Breast epithelium (tissue), 3 donors: Measurements from ENCODE around the gene SLC25A5.

ENCODE experiments used
- POLR2A ChIP-seq: fragments of 450-650 bp; IDR thresholded peaks from one replicate; pipeline ENCODE4 v1.6.1; 2016; ENCODE audit warnings: antibody characterized with exemption, mild to moderate bottlenecking, moderate library complexity
- TF ChIP-seq, protein P1 (sequence below), 3 donors: fragments of 450-650 bp; IDR thresholded peaks; one replicate each; pipeline ENCODE4 v1.5.1; 2016 to 2017; ENCODE audit warnings: antibody characterized with exemption in 3 of 3, mild to moderate bottlenecking in 3 of 3, moderate library complexity in 3 of 3

GRCh38 chrX:119419146-119419545, 49.1 kb upstream of the SLC25A5 start:
- TF ChIP-seq POLR2A, result no peak
- TF ChIP-seq, protein P1, sequence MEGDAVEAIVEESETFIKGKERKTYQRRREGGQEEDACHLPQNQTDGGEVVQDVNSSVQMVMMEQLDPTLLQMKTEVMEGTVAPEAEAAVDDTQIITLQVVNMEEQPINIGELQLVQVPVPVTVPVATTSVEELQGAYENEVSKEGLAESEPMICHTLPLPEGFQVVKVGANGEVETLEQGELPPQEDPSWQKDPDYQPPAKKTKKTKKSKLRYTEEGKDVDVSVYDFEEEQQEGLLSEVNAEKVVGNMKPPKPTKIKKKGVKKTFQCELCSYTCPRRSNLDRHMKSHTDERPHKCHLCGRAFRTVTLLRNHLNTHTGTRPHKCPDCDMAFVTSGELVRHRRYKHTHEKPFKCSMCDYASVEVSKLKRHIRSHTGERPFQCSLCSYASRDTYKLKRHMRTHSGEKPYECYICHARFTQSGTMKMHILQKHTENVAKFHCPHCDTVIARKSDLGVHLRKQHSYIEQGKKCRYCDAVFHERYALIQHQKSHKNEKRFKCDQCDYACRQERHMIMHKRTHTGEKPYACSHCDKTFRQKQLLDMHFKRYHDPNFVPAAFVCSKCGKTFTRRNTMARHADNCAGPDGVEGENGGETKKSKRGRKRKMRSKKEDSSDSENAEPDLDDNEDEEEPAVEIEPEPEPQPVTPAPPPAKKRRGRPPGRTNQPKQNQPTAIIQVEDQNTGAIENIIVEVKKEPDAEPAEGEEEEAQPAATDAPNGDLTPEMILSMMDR (IDR thresholded peaks at IDR 0.05), result no peak
